GM23248 (cell line): ENCODE measurements around the gene MAP3K7CL. TPM values are rescaled to one million over a fixed set of nuclear protein-coding genes. Genes with fewer than 3 reads are reported as not detected.

ENCODE experiments used
- DNase-seq: peaks from one replicate; pipeline ENCODE4 v3.0.0-alpha.2; 2015
- H2AFZ ChIP-seq: fragments of 200-600 bp; sonication (generic); 2 replicates; pipeline ENCODE4 v1.6.1; 2016; ENCODE audit warnings: antibody characterized with exemption
- H3F3A ChIP-seq: fragments of 200-600 bp; sonication (generic); 2 replicates; pipeline ENCODE4 v1.6.1; 2016; ENCODE audit warnings: mild to moderate bottlenecking, antibody characterized with exemption, mixed run types; ENCODE audit not compliant: insufficient read depth
- H3K27ac ChIP-seq: fragments of 200-600 bp; sonication (generic); 2 replicates; pipeline ENCODE4 v1.5.1; 2016; ENCODE audit warnings: mild to moderate bottlenecking
- H3K27me3 ChIP-seq: fragments of 200-600 bp; sonication (generic); replicated peaks from 2 replicates; pipeline ENCODE4 v1.6.1; 2016; ENCODE audit warnings: mild to moderate bottlenecking; ENCODE audit not compliant: insufficient read depth
- H3K36me3 ChIP-seq: fragments of 200-600 bp; sonication (generic); 2 replicates; pipeline ENCODE4 v1.6.1; 2016; ENCODE audit warnings: low read depth, mild to moderate bottlenecking
- H3K4me1 ChIP-seq: fragments of 200-600 bp; sonication (generic); 2 replicates; pipeline ENCODE4 v1.6.1; 2016; ENCODE audit warnings: mild to moderate bottlenecking; ENCODE audit not compliant: insufficient read depth
- H3K4me2 ChIP-seq: fragments of 200-600 bp; sonication (generic); one replicate; pipeline ENCODE4 v1.6.1; 2016; ENCODE audit warnings: mild to moderate bottlenecking; ENCODE audit not compliant: unreplicated experiment
- H3K4me3 ChIP-seq: fragments of 200-600 bp; sonication (generic); 2 replicates; pipeline ENCODE4 v1.5.1; 2016; ENCODE audit warnings: mild to moderate bottlenecking
- H3K79me2 ChIP-seq: fragments of 200-600 bp; sonication (generic); 2 replicates; pipeline ENCODE4 v1.6.1; 2016; ENCODE audit warnings: mild to moderate bottlenecking; ENCODE audit not compliant: insufficient read depth
- H3K9ac ChIP-seq: fragments of 200-600 bp; sonication (generic); 2 replicates; pipeline ENCODE4 v1.6.1; 2016; ENCODE audit warnings: mild to moderate bottlenecking
- H3K9me2 ChIP-seq: fragments of 200-600 bp; sonication (generic); 2 replicates; pipeline ENCODE4 v1.6.1; 2016; ENCODE audit warnings: mixed run types, mild to moderate bottlenecking, moderate library complexity; ENCODE audit not compliant: insufficient read depth
- H3K9me3 ChIP-seq: fragments of 200-600 bp; sonication (generic); one replicate; pipeline ENCODE4 v1.6.1; 2017; ENCODE audit warnings: low read depth
- H4K20me1 ChIP-seq: fragments of 200-600 bp; sonication (generic); 2 replicates; pipeline ENCODE4 v1.6.0; 2016; ENCODE audit not compliant: insufficient read depth
- EZH2 ChIP-seq: fragments of 200-600 bp; sonication (generic); IDR thresholded peaks from 2 replicates; pipeline ENCODE4 v1.6.1; 2018; ENCODE audit warnings: antibody characterized with exemption, mild to moderate bottlenecking; ENCODE audit not compliant: insufficient read depth, poor library complexity, severe bottlenecking
- EZH2phosphoT487 ChIP-seq: fragments of 200-600 bp; sonication (generic); IDR thresholded peaks from 2 replicates; pipeline ENCODE4 v1.6.1; 2018; ENCODE audit warnings: antibody characterized with exemption, moderate library complexity, mild to moderate bottlenecking, low read depth; ENCODE audit not compliant: insufficient read depth
- WGBS, 2 experiments: methylation state at CpG; one replicate each; pipeline ENCODE4 v1.1.6; 2015 to 2017; ENCODE audit warnings: low lambda C conversion rate in 2 of 2, low coverage in 1 of 2; ENCODE audit errors: missing lambda C conversion rate in 2 of 2; 5-methylcytosine and 5-hydroxymethylcytosine counted together
- in situ Hi-C: fragments of 300-500 bp; cut with MboI; formaldehyde crosslinking; loops from 2 replicates; pipeline ENCODE4 v1.15.0; 2020
- polyA plus RNA-seq: library from polyadenylated mRNA; unstranded; fragments of >200 nt; fragmentation: Nextera tagmentation; extraction: Ambion mirVana; gene quantifications from 2 replicates; pipeline ENCODE4 v1.2.1, GENCODE V29; 2016
- total RNA-seq: library from RNA; depleted of rRNA; stranded (reverse); fragments of >200 nt; shearing (Covaris generic); gene quantifications from 2 replicates; pipeline ENCODE4 v1.2.3, GENCODE V29; 2014

Gene MAP3K7CL
- total and polyA plus RNA-seq, 2 experiments from 2014 or later, result 14.8 to 34.3 TPM

DNA sequence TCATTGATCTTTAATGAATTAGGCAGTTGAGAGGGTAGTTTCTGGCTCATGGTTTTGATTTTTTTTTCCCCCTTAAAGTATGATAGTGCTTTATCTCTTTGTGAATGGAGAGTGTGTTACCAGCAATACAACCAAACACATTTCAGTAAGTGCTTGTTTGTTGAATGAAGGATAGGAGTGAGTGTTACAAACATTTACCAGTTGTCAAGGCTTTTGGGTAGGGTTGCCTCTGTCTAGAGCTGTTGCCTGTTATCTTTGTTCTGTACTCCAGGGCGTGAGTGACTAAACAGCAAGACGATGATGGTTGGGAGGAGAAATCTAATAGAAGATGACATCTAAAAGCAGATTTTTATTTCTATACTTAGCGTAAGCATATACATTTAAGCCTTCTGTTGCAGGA lies 21.5 kb downstream of the MAP3K7CL start:
- Histone ChIP-seq H3K27me3 (no peaks in the 10 kb centered on the region), H3K4me1 (peaks cover 44% of the 10 kb centered on the region), H3K4me3 (no peak overlapping the region), H3K9me2 (no peaks in the 10 kb centered on the region), H3K4me2 (no peak overlapping the region), H3K9ac (no peak overlapping the region), H2AFZ (no peak overlapping the region), H3K79me2 (no peaks in the 10 kb centered on the region), H3K27ac (no peak overlapping the region), H3K36me3 (no peaks in the 10 kb centered on the region), H4K20me1 (no peaks in the 10 kb centered on the region), H3F3A (peaks cover 44% of the 10 kb centered on the region; the same call in 1 of the 2 replicates), H3K9me3 (no peaks in the 10 kb centered on the region)
- DNase-seq, result no peak
- in situ Hi-C loops, result no loop called here
- TF ChIP-seq EZH2, result no peak
- TF ChIP-seq EZH2phosphoT487, result no peak
- 75 to 76% methylated on average over 3 of the region's 3 CpGs for WGBS, 2 experiments

DNA sequence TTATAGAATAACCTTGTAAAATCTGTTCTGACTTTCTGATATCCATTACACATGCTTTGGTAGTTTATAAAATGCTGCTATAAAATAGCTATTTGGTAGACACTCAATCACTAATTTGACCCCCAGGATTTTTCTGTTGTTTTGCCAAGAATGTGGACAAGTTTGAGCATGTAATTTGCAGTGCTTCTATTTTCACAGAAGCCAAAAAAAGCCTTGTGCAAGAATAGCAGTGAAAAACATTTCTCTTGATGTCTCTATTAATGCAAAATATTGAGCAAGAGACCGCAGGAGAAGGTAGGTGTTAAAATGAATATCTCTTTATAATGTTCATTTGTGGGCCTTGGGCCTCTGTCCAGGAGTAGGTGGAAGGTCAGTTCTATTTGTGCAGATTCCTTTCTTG lies 22.5 kb downstream of the MAP3K7CL start:
- H3K4me2 ChIP-seq, result no peak overlapping the region
- H3F3A ChIP-seq, result peaks cover 35% of the 10 kb centered on the region; the same call in 1 of the 2 replicates
- H3K36me3 ChIP-seq, result no peaks in the 10 kb centered on the region
- H3K27me3 ChIP-seq, result no peaks in the 10 kb centered on the region
- TF ChIP-seq EZH2phosphoT487 (no peak), EZH2 (no peak)
- no peaks in the 10 kb centered on the region for H3K79me2 ChIP-seq
- 94 to 100% methylated on average over 1 of the region's 1 CpG for WGBS, 2 experiments
- DNase-seq, result no peak
- no peaks in the 10 kb centered on the region for H4K20me1 ChIP-seq
- in situ Hi-C loops, result no loop called here
- no peak overlapping the region for H3K9ac ChIP-seq
- no peak overlapping the region for H3K27ac ChIP-seq
- no peaks in the 10 kb centered on the region for H3K9me3 ChIP-seq
- no peak overlapping the region for H3K4me3 ChIP-seq
- peaks cover 35% of the 10 kb centered on the region for H3K4me1 ChIP-seq
- no peaks in the 10 kb centered on the region for H3K9me2 ChIP-seq
- H2AFZ ChIP-seq, result no peak overlapping the region

DNA sequence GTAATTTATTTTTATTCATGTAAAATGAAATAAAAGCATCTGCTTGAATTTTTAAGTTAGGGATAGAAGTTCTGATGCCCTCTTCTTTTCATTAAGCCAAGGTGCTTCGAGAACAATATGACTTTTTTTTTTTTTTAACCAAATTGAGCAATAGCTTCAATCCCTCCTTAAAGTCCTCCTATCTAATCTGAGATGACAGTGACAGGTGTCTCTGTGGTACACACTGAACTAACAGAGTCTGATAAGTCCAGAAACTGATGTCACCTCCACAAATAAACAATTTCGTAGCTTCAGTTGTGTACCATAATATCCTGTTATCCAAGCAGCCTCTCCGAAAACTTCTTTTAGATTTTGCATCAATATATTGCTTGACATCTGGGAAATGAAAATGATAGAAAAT lies 23.8 kb downstream of the MAP3K7CL start:
- H3K4me2 ChIP-seq, result no peak overlapping the region
- H3K9me2 ChIP-seq, result no peaks in the 10 kb centered on the region
- TF ChIP-seq EZH2 (no peak), EZH2phosphoT487 (no peak)
- no peaks in the 10 kb centered on the region for H4K20me1 ChIP-seq
- peaks cover 23% of the 10 kb centered on the region for H3K4me1 ChIP-seq
- no peak overlapping the region for H3K27ac ChIP-seq
- H3K9ac ChIP-seq, result no peak overlapping the region
- in situ Hi-C loops, result no loop called here
- no peaks in the 10 kb centered on the region for H3K27me3 ChIP-seq
- no peak overlapping the region for H3K4me3 ChIP-seq
- H3F3A ChIP-seq, result peaks cover 26% of the 10 kb centered on the region; the same call in 1 of the 2 replicates
- WGBS, 2 experiments, result 94 to 98% methylated on average over 3 of the region's 3 CpGs
- H3K9me3 ChIP-seq, result no peaks in the 10 kb centered on the region
- no peaks in the 10 kb centered on the region for H3K36me3 ChIP-seq
- DNase-seq, result no peak
- H2AFZ ChIP-seq, result no peak overlapping the region
- H3K79me2 ChIP-seq, result no peaks in the 10 kb centered on the region

DNA sequence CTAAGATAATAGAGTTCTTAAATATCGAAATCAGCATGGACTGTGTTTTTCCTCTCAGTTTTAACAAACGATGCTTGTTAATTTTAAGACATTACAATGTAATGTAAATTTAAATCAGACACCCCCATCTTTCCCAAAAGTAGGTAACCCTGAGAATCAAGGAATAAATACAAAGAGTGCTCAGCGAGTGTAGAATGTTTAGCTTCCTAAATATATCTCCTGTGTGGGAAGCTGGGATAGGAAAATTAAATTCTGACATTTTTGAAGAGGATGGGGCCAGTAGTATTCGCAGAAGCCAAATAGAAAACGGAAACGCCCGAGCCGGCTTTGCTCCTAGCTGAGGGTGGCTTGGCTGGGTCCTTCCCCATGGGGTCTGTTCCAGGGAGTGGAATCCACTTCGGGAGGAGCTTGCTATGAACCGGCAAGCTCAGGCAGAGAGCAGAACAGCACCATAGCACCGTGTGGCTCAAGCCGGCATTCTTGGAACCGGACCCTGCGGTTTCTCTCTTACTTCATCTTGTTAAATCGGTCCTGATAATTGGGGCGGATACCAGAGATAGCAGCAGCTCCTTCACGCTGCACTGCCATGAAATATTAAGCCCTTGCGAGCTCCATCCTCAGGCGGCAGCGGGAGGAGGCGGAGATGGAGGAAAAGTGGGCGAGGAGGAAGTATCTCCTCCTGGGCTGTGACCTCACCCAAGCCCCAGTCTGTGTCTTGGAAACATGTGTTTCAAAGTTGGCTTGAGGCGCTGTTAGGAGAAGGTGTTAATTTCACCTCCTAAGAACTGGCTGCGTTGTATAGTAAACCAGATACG lies 24.9 kb downstream of the MAP3K7CL start:
- 11% methylated on average over 25 of the region's 25 CpGs for WGBS, 2 experiments
- H3K36me3 ChIP-seq, result no peaks in the 10 kb centered on the region
- peak overlapping the region; percentile 62 for H3K9ac ChIP-seq
- H2AFZ ChIP-seq, result peak overlapping the region; percentile 87
- no peaks in the 10 kb centered on the region for H4K20me1 ChIP-seq
- H3K4me1 ChIP-seq, result peaks cover 12% of the 10 kb centered on the region
- in situ Hi-C loops, result no loop called here
- H3K9me2 ChIP-seq, result no peaks in the 10 kb centered on the region
- H3F3A ChIP-seq, result peaks cover 20% of the 10 kb centered on the region; the same call in 1 of the 2 replicates
- no peaks in the 10 kb centered on the region for H3K79me2 ChIP-seq
- no peak for TF ChIP-seq EZH2phosphoT487
- no peak for TF ChIP-seq EZH2
- no peaks in the 10 kb centered on the region for H3K9me3 ChIP-seq
- no peaks in the 10 kb centered on the region for H3K27me3 ChIP-seq
- H3K4me3 ChIP-seq, result peak overlapping the region; percentile 69
- peak overlapping the region; percentile 90 for H3K4me2 ChIP-seq
- DNase-seq, result peak; percentile 76
- peak overlapping the region; percentile 62 for H3K27ac ChIP-seq
